Neural cell (in vitro differentiated cells): ENCODE results near the gene GRIP1.

Experiments
- EP300 ChIP-seq: fragments of 450-650 bp; conservative IDR thresholded peaks from 2 replicates; pipeline ENCODE4 v1.6.1; 2014; ENCODE audit warnings: antibody characterized with exemption, mild to moderate bottlenecking, moderate library complexity; ENCODE audit not compliant: poor library complexity, severe bottlenecking
- EZH2 ChIP-seq: fragments of 200-600, 300-800 bp; shearing (Covaris generic), sonication (generic); IDR thresholded peaks from 2 replicates; pipeline ENCODE4 v1.6.1; 2014; ENCODE audit warnings: antibody characterized with exemption, low read length, borderline replicate concordance, mild to moderate bottlenecking; ENCODE audit not compliant: insufficient read depth, poor library complexity, severe bottlenecking
- POLR2AphosphoS5 ChIP-seq: IDR thresholded peaks from 2 replicates; pipeline ENCODE4 v1.6.1; 2012
- RAD21 ChIP-seq: fragments of 450-650 bp; conservative IDR thresholded peaks from 2 replicates; pipeline ENCODE4 v1.6.1; 2014; ENCODE audit warnings: antibody characterized with exemption, mild to moderate bottlenecking, moderate library complexity
- SMC3 ChIP-seq: fragments of 450-650 bp; conservative IDR thresholded peaks from 2 replicates; pipeline ENCODE4 v1.6.1; 2014; ENCODE audit warnings: antibody characterized with exemption, mild to moderate bottlenecking, moderate library complexity; ENCODE audit not compliant: poor library complexity
- TAF1 ChIP-seq: IDR thresholded peaks from 2 replicates; pipeline ENCODE4 v1.6.1; 2012; ENCODE audit warnings: low read depth
- TF ChIP-seq, protein P1 (sequence below): fragments of 450-650 bp; IDR thresholded peaks from 2 replicates; pipeline ENCODE4 v1.5.1; 2014; ENCODE audit warnings: antibody characterized with exemption, mild to moderate bottlenecking, moderate library complexity; ENCODE audit not compliant: poor library complexity, severe bottlenecking
- TF ChIP-seq, protein P2 (sequence below): IDR thresholded peaks from 2 replicates; pipeline ENCODE4 v1.6.1; 2012; ENCODE audit warnings: borderline replicate concordance

DNA sequence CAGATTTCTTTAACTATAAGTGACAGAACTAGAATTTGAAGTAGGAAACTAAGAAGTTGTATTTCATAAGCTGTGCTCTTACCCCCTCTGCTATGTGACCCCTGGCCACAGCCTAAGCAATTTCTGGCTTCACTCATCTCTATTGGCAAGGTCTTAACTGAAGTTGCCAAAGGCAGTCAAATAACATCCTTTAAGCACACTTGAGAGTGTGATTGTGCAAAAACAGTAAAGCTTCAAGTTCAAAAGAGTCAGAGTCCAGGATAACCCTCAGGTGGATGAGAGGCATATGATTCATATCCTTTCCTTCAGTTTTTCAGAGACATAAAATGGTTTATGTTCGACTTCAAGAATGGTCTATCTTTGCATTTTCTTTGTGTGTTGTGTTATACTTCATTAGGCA, 45.2 kb downstream of the GRIP1 start:
- no peak for TF ChIP-seq POLR2AphosphoS5
- TF ChIP-seq, protein P1, sequence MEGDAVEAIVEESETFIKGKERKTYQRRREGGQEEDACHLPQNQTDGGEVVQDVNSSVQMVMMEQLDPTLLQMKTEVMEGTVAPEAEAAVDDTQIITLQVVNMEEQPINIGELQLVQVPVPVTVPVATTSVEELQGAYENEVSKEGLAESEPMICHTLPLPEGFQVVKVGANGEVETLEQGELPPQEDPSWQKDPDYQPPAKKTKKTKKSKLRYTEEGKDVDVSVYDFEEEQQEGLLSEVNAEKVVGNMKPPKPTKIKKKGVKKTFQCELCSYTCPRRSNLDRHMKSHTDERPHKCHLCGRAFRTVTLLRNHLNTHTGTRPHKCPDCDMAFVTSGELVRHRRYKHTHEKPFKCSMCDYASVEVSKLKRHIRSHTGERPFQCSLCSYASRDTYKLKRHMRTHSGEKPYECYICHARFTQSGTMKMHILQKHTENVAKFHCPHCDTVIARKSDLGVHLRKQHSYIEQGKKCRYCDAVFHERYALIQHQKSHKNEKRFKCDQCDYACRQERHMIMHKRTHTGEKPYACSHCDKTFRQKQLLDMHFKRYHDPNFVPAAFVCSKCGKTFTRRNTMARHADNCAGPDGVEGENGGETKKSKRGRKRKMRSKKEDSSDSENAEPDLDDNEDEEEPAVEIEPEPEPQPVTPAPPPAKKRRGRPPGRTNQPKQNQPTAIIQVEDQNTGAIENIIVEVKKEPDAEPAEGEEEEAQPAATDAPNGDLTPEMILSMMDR: no peak
- TF ChIP-seq EZH2: no peak
- no peak for TF ChIP-seq RAD21
- TF ChIP-seq, protein P2, sequence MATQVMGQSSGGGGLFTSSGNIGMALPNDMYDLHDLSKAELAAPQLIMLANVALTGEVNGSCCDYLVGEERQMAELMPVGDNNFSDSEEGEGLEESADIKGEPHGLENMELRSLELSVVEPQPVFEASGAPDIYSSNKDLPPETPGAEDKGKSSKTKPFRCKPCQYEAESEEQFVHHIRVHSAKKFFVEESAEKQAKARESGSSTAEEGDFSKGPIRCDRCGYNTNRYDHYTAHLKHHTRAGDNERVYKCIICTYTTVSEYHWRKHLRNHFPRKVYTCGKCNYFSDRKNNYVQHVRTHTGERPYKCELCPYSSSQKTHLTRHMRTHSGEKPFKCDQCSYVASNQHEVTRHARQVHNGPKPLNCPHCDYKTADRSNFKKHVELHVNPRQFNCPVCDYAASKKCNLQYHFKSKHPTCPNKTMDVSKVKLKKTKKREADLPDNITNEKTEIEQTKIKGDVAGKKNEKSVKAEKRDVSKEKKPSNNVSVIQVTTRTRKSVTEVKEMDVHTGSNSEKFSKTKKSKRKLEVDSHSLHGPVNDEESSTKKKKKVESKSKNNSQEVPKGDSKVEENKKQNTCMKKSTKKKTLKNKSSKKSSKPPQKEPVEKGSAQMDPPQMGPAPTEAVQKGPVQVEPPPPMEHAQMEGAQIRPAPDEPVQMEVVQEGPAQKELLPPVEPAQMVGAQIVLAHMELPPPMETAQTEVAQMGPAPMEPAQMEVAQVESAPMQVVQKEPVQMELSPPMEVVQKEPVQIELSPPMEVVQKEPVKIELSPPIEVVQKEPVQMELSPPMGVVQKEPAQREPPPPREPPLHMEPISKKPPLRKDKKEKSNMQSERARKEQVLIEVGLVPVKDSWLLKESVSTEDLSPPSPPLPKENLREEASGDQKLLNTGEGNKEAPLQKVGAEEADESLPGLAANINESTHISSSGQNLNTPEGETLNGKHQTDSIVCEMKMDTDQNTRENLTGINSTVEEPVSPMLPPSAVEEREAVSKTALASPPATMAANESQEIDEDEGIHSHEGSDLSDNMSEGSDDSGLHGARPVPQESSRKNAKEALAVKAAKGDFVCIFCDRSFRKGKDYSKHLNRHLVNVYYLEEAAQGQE: no peak
- no peak for TF ChIP-seq EP300
- no peak for TF ChIP-seq TAF1
- TF ChIP-seq SMC3: no peak
